Central memory CD8-positive, alpha-beta T cell (primary cell): ENCODE data around the gene HBZ.
A peak's percentile ranks its signal among the peaks of the same experiment; 100 is the strongest.
"Not testable (repeated sequence)": the region's sequence is repeated elsewhere in the genome, so short reads cannot be mapped to it uniquely, and the experiment has no call there.

Source experiments
- ATAC-seq: fragments of 150-1000 bp; cut with Tn5 transposase; replicated peaks from 2 replicates; pipeline ENCODE4 v1.10.0; 2022; ENCODE audit warnings: mild to moderate bottlenecking, moderate FRiP score, moderate number of reproducible peaks; ENCODE audit not compliant: poor library complexity, severe bottlenecking; ENCODE audit errors: extremely low read depth
- DNase-seq, 2 donors: peaks; one replicate each; pipeline ENCODE4 v3.0.0; 2021; ENCODE audit warnings: low spot score in 2 of 2
- H3K27ac Mint-ChIP-seq: one replicate; pipeline ENCODE4 v1.8.0; 2022; ENCODE audit warnings: low read depth, mild to moderate bottlenecking, moderate library complexity, mixed read lengths
- H3K27me3 Mint-ChIP-seq: one replicate; pipeline ENCODE4 v1.8.0; 2022; ENCODE audit warnings: mixed read lengths
- H3K36me3 Mint-ChIP-seq: one replicate; pipeline ENCODE4 v1.8.0; 2022; ENCODE audit warnings: mild to moderate bottlenecking, moderate library complexity, mixed read lengths; ENCODE audit not compliant: insufficient read depth
- H3K4me1 Mint-ChIP-seq: one replicate; pipeline ENCODE4 v1.8.0; 2022; ENCODE audit warnings: mixed read lengths
- H3K4me3 Mint-ChIP-seq: one replicate; pipeline ENCODE4 v1.8.0; 2022; ENCODE audit warnings: mild to moderate bottlenecking, moderate library complexity, mixed read lengths
- H3K9me3 Mint-ChIP-seq: one replicate; pipeline ENCODE4 v1.8.0; 2022; ENCODE audit warnings: mixed read lengths

HBZ gene

DNA sequence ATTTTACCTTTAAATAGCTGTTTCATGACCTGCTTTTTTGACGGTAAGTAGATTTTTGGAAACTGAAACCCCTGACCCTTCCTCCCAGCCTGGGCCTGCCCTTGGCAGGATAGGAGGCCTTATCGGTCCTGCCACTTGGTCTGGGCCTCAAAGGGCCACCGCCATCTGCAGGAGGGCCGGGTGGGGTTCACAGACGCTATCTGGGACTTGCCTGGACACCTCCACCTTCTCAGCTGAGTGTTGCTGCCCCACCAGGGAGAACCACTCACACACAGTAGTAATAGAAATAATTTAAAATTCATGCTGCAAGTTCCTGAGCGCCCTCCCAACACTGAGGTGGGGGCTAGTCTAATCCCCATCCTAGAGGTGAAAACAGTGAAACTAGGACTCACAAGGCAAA is 9.4 kb upstream of the HBZ start:
- no peak overlapping the region for H3K27ac Mint-ChIP-seq
- H3K9me3 Mint-ChIP-seq: no peaks in the 10 kb centered on the region
- H3K36me3 Mint-ChIP-seq: peaks cover 11% of the 10 kb centered on the region
- DNase-seq (no peak), ATAC-seq (no peak)
- H3K4me3 Mint-ChIP-seq: no peak overlapping the region
- peaks cover 28% of the 10 kb centered on the region for H3K27me3 Mint-ChIP-seq
- no peaks in the 10 kb centered on the region for H3K4me1 Mint-ChIP-seq

- H3K9me3 Mint-ChIP-seq: no peaks in the 10 kb centered on the region
- DNase-seq (no peak), ATAC-seq (no peak)
- no peak overlapping the region for H3K27ac Mint-ChIP-seq
- no peak overlapping the region for H3K4me3 Mint-ChIP-seq
- H3K36me3 Mint-ChIP-seq: peaks cover 10% of the 10 kb centered on the region
- H3K4me1 Mint-ChIP-seq: no peaks in the 10 kb centered on the region
- H3K27me3 Mint-ChIP-seq: peaks cover 28% of the 10 kb centered on the region
Measured at GRCh38 chr16:143456-143855, 9.0 kb upstream of the HBZ start.

DNA sequence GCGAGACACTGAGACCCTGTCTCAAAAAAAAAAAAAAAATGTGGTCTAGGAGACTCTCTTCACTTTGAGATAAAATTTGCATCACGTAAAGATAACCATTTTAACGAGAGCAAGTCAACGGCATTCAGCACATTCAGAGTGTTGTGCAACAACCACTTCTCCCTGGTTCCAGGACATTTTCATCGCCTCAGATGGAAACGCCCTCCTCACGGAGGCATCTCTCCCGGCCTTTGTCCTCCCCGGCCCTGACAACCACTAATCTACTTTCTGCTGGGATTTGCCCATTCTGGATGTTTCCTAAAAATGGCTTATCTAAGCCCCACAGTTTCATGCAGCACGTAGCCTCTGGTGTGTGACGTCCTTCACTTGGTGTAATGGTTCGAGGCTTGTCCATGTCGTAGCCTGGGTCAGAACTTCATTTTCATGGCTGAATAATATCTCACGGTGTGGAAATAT is 7.6 kb upstream of the HBZ start:
- DNase-seq (no peak), ATAC-seq (no peak)
- Mint-ChIP-seq H3K27me3 (peaks cover 28% of the 10 kb centered on the region), H3K36me3 (peaks cover 6% of the 10 kb centered on the region), H3K4me1 (no peaks in the 10 kb centered on the region), H3K4me3 (no peak overlapping the region), H3K27ac (no peak overlapping the region), H3K9me3 (no peaks in the 10 kb centered on the region)

- no peak for DNase-seq
- Mint-ChIP-seq H3K27ac (no peak overlapping the region), H3K4me1 (no peaks in the 10 kb centered on the region), H3K4me3 (no peak overlapping the region), H3K36me3 (no peaks in the 10 kb centered on the region), H3K9me3 (no peaks in the 10 kb centered on the region), H3K27me3 (peaks cover 28% of the 10 kb centered on the region)
- ATAC-seq: no peak
Measured at GRCh38 chr16:146646-147045, 5.8 kb upstream of the HBZ start.

- H3K4me1 Mint-ChIP-seq: no peaks in the 10 kb centered on the region
Measured at GRCh38 chr16:149024-149660, 3.3 kb upstream of the HBZ start.

GRCh38 chr16:153129-153521 is 681 bp downstream of the HBZ start:
- not testable (repeated sequence) for DNase-seq, H3K27ac Mint-ChIP-seq, ATAC-seq, H3K9me3 Mint-ChIP-seq, H3K36me3 Mint-ChIP-seq, H3K4me1 Mint-ChIP-seq
- H3K4me3 Mint-ChIP-seq: peak overlapping the region; percentile 9
- H3K27me3 Mint-ChIP-seq: peaks cover 28% of the 10 kb centered on the region

More at GRCh38 chr16:149024-149660, 3.3 kb upstream of the HBZ start:
- DNase-seq (no peak), ATAC-seq (no peak)
- H3K27me3 Mint-ChIP-seq: peaks cover 19% of the 10 kb centered on the region
- no peaks in the 10 kb centered on the region for H3K36me3 Mint-ChIP-seq
- H3K27ac Mint-ChIP-seq: no peak overlapping the region
- no peak overlapping the region for H3K4me3 Mint-ChIP-seq
- H3K9me3 Mint-ChIP-seq: no peaks in the 10 kb centered on the region

- H3K27ac Mint-ChIP-seq, DNase-seq, H3K4me1 Mint-ChIP-seq, H3K36me3 Mint-ChIP-seq, H3K9me3 Mint-ChIP-seq, ATAC-seq: not testable (repeated sequence)
- Mint-ChIP-seq H3K27me3 (peaks cover 34% of the 10 kb centered on the region), H3K4me3 (peak overlapping the region; percentile 59)
Measured at GRCh38 chr16:153550-154216, 1.2 kb downstream of the HBZ start.

DNA sequence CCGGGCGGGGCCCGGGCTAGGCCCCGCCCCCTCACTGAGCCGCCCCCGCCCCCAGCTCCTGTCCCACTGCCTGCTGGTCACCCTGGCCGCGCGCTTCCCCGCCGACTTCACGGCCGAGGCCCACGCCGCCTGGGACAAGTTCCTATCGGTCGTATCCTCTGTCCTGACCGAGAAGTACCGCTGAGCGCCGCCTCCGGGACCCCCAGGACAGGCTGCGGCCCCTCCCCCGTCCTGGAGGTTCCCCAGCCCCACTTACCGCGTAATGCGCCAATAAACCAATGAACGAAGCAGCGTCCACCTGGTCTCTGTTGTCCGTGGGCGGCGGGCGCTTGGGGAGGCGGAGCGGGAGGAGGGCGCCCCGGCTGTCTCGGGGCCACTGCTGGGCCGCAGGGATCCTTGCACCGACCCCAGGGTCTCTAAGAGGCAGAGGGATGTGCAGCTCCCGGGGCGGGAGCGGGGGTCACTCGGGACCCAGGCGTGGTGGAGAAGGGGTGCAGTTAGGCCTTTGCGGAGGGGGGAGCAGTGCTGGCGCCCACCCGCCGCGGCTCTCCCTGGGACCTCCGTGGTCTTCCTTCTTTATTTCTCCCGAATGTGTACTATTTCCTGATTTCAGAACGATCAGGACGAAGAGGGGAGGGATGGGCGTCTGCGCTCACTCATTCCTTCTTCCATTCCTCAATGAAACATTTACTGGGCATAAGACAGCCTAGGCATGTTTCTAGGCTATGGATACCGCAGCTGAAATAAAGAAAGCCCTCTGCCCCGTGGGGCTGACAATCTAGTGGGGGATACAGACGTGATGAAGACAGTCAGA is 2.0 kb downstream of the HBZ start:
- ATAC-seq (peak; percentile 19), DNase-seq (no peak)
- Mint-ChIP-seq H3K36me3 (peaks cover 2% of the 10 kb centered on the region), H3K27ac (no peak overlapping the region), H3K4me1 (peaks cover 9% of the 10 kb centered on the region), H3K27me3 (peaks cover 41% of the 10 kb centered on the region), H3K4me3 (peak overlapping the region; percentile 59), H3K9me3 (no peaks in the 10 kb centered on the region)

DNA sequence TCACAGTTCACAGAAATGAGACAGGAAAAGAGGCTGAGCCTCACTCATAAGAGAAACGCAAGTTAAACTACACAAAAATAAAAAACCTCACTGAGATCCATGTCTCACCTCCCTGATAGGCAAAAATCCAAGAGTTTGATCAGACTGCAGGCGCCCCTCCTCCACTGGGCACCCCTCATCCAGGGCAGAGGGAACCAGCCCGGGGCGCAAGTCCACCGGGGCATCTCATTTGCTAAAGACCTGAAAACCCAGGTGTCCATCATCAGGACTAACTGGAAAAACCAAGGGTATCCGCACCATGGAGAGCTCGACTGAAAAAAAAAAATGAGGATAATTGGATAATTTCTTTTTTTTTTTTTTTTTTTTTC is 2.6 kb downstream of the HBZ start:
- no peak for DNase-seq
- Mint-ChIP-seq H3K36me3 (peaks cover 2% of the 10 kb centered on the region), H3K4me3 (peak overlapping the region; percentile 59), H3K9me3 (no peaks in the 10 kb centered on the region), H3K4me1 (peaks cover 9% of the 10 kb centered on the region), H3K27ac (no peak overlapping the region), H3K27me3 (peaks cover 47% of the 10 kb centered on the region)
- ATAC-seq: no peak

DNA sequence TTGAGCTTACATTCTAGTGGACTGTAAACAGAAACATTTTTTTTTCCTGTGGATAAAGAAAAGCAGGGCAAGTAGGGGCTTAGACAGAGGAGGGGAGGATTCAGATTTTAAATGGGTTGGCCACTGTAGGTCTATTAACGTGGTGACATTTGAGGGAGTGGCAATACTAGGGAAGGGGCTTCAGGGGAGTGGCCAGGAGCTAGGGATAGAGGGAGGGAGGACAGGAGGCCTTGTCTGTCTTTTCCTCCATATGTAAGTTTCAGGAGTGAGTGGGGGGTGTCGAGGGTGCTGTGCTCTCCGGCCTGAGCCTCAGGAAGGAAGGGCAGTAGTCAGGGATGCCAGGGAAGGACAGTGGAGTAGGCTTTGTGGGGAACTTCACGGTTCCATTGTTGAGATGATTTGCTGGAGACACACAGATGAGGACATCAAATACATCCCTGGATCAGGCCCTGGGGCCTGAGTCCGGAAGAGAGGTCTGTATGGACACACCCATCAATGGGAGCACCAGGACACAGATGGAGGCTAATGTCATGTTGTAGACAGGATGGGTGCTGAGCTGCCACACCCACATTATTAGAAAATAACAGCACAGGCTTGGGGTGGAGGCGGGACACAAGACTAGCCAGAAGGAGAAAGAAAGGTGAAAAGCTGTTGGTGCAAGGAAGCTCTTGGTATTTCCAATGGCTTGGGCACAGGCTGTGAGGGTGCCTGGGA is 6.8 kb downstream of the HBZ start:
- ATAC-seq (no peak), DNase-seq (no peak)
- peaks cover 8% of the 10 kb centered on the region for H3K4me1 Mint-ChIP-seq
- H3K9me3 Mint-ChIP-seq: no peaks in the 10 kb centered on the region
- no peak overlapping the region for H3K27ac Mint-ChIP-seq
- H3K4me3 Mint-ChIP-seq: no peak overlapping the region
- H3K36me3 Mint-ChIP-seq: peaks cover 3% of the 10 kb centered on the region
- peaks cover 65% of the 10 kb centered on the region for H3K27me3 Mint-ChIP-seq

GRCh38 chr16:160242-160641 is 7.8 kb downstream of the HBZ start:
- H3K9me3 Mint-ChIP-seq, H3K4me1 Mint-ChIP-seq, H3K4me3 Mint-ChIP-seq, ATAC-seq, DNase-seq, H3K27ac Mint-ChIP-seq, H3K36me3 Mint-ChIP-seq: not testable (repeated sequence)
- peaks cover 56% of the 10 kb centered on the region for H3K27me3 Mint-ChIP-seq

GRCh38 chr16:160691-161190 is 8.3 kb downstream of the HBZ start:
- Mint-ChIP-seq H3K27me3 (peaks cover 54% of the 10 kb centered on the region), H3K36me3 (peaks cover 3% of the 10 kb centered on the region), H3K27ac (no peak overlapping the region), H3K9me3 (no peaks in the 10 kb centered on the region), H3K4me3 (no peak overlapping the region), H3K4me1 (no peaks in the 10 kb centered on the region)
- no peak for ATAC-seq
- DNase-seq: no peak
